NCI-H1105 treated with DMSO at 0.1 percent for 48 hours (cell line): ENCODE data around the gene PRPF19.

Source experiments
- DNase-seq: peaks from one replicate; lab custom pipeline; 2025; lab: John Stamatoyannopoulos, UW

Gene PRPF19

GRCh38 chr11:60857378-60858232 is 48.8 kb downstream of the PRPF19 start:
- DNase-seq: no peak

GRCh38 chr11:60855726-60856633 is 50.4 kb downstream of the PRPF19 start, which contains the start of gene PTGDR2:
Gene PTGDR2 (minus strand): TSS chr11:60855950. CDS start chr11:60853722, 2,228 bp downstream.
- no peak for DNase-seq

DNA sequence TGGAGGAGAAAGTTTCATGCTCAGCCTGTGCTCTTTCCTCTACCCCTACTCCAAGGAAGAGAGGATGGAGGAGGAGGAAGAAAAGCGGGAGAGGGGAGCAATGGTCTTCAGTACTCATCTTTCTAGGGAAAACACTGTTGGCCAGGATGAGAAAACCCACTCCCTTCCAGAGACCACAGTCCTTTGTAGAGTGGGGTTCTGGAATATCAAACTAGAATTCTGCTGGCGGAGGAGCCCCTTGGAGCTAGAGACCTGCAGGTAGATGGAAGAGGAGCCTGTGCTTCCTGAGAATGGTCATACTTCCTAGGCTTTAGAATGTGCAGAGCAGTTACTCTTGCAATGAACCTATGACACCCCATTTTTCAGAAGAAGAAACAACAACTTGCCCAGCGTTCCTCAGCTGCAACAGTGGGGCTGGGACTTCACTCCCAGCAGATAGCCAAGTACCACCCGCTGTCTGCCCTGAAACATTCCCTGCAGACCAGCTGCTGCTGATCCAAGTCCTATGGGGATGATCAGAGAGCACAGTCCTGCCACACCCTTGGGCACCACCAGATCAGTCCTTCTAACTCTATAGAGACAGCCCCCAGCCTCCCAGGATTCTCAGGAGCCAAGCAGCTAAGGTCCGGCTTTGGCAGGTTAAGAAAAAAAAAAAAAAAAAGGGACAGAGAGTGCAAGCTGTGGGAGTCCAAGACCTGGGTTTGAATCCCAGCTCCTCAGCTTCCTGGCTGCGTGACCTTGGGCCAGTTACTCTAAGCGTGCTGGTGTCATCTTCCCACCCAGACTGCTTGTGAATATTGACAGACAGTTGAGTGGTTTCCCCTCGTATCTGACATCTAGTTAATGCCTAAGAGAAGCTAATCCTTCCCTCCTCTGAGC is 51.3 kb downstream of the PRPF19 start:
- no peak for DNase-seq

- DNase-seq: no peak
Measured at GRCh38 chr11:60854140-60854846, 52.1 kb downstream of the PRPF19 start.

GRCh38 chr11:60852982-60853950 is 53.1 kb downstream of the PRPF19 start:
- no peak for DNase-seq

DNA sequence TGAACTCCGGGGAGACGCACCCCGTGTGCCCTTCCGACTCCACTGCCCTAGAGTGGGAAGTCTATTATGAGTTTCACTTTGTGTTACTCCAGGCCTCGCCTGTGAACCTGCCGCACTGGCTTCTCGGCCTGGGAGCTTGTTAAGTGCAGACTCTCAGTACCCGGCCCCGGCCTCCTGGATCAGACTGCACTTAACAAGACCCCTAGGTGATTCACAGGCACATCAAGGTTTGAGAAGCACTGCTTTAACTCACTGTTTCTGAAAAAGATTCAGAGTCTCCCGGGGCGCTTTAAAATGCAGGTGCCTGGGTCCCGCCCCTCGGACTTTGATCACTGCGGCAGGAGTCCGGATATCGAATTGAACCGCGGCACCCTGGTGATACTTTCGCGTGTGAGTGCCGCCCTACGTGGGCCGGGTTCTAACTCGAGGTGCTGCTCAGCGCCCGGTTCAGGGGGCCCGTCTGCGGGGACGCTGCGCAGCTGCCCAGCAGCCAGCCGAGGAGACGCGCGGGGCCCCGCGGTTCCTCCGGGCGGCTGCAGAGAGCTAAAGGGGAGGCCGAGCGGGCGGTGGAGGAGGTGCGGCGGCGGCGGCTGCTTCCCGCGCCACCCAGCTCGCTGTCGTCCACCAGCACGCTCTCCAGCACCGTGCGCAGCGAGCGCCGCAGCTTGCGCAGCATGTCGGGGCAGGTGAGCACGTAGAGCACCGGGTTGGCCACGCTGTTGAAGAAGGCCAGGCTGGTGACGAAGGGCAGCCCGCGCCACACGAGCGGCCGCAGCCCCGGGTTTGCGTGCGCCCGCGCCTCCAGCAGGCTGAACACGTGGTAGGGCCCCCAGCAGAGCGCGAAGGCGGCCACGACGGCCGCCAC is 54.0 kb downstream of the PRPF19 start:
- DNase-seq: no peak

GRCh38 chr11:60851327-60852104 is 54.9 kb downstream of the PRPF19 start:
- DNase-seq: no peak

DNA sequence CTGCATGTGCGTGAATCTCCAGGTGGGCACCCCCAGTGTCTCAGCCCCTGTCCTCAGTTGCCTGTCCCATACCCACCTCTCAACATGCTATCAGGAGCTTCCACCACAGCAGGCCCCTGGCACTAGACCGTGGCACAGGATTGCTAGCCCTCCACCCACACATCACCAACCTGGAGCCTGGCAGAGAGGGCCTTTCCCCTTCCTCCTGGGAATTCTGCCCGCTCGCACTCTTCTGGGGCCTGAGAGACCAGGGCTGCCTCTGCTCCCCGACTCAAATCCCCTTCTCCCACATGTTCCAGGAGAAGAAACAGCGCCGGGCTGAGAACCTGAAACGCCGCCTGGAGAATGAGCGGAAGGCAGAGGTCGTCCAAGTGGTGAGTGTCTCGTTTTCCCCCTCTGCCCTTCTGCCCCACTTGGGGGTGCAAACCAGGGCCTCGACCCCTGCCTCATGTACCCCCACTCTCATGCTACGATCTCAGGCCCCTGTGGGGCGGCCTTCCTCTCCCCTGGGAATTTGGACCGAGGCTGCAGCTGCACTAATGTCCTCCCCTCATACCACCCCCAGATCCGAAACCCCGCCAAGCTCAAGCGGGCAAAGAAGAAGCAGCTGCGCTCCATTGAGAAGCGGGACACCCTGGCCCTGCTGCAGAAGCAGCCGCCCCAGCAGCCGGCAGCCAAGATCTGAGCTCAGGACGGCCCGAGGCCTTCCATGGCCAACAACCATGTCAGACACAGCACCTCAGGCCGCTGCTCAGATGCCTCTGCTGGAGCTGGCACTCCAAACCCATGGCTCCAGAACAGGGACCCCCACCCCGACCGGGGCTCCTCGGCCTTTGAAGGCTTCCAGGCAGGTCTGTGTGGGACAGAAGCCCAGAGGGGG is 56.5 kb downstream of the PRPF19 start:
- no peak for DNase-seq

DNA sequence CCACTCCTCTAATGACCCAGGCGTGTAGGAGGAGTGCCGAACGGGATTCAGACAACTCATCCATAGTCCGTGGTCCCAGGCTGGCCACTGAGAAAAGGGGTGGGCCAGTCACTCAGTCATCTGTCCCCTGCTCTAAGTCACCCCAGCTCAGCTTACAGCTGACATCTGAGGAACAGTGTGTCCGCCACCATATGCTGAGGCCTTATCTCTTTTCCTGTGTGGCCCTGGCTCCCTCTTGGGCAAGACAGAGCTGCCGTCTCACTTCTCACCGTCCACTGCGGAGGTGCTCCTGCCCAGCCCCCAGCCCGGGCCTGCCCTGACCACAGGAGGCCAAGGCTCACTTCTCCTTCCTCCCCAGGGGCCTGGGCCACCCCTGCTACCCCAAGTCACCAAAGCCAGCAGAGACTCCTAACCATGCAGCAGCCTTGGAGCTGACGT is 57.7 kb downstream of the PRPF19 start:
- DNase-seq: no peak

DNA sequence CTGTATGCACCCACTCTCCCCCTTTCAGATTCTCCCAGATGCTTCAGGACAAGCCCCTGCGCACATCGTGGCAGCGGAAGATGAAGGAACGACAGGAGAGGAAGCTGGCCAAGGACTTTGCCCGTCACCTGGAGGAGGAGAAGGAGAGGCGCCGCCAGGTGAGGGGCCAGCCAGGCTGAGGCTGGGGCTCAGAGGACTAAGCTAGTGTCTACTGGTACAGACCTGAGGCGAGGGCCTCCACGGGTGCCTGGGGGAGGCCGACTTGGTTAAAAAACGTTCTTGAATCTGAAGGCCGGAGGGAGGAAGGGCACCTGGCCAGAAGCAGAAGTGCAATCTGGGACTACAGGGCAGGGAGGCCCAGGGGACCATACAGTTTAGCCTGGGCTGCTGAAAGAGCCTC is 58.5 kb downstream of the PRPF19 start:
- no peak for DNase-seq

- DNase-seq: no peak
Measured at GRCh38 chr11:60847281-60847680, 59.1 kb downstream of the PRPF19 start.

- DNase-seq: no peak
Measured at GRCh38 chr11:60845338-60845737, 61.0 kb downstream of the PRPF19 start.

DNA sequence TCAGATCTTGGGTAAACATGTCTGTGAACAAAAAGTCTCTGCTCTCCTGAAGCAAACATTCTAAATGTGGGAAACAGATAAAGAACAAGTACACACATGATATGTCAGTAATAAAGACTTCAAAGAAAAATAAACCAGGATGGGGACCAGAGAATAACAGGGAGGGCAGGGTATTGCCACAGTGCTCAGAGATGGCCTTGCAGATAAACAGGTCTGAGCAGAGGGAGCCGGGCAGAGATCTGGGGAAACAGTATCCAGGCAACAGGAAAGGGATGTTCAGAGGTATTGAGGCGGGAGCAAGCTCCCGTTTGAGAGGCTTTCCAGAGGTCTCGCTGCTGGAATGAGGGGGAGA is 61.5 kb downstream of the PRPF19 start:
- DNase-seq: no peak

DNA sequence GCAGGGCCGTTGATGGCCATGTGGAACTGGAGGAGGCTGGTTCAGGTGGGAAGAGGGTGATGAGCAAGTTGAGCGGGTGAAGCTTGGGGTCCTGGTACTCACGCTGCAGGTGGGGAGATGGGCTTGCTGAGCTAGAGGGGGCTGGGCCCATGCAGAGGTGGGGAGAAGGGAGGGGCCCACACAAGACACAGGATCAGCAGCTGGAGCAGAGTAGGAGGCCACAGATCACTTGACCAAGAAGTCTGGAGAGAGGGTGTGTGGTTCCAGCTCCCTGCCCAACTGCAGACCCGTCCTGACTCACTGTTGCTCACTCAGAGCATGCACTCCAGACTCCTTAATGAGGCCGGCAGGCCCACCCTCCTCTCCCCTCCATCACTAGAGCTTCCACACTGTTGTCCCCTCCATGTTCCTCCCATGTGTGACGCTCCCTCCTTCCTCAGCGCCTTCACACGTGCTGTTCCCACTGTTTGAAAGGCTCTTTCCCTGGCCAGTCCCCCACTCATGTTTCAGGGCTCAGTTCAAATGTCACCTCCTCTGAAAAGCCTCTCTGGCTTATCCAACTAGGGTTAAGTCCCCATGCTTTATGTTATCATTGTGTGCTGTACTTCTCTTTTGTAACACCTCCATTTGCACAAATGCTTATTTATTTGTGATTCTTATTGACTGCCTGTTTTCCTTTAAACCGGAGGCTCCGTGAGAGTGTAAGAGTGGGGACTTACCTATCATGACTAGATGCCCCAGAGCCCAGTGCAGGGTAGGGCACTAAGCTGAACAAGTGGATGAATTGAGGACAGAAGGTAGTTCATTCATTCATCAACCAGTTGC is 62.1 kb downstream of the PRPF19 start:
- no peak for DNase-seq

GRCh38 chr11:60842668-60843600 is 63.5 kb downstream of the PRPF19 start:
- no peak for DNase-seq
